Lower leg skin (tissue), 4 donors: ENCODE results near the gene MAS1L. TPM values are rescaled to one million over a fixed set of nuclear protein-coding genes. Genes with fewer than 3 reads are reported as not detected.

ENCODE experiments used
- DNase-seq, 2 donors: peaks; one replicate each; pipeline ENCODE4 v3.0.0-alpha.2; 2019; ENCODE audit warnings: low spot score in 2 of 2
- H3K4me3 ChIP-seq: fragments of 200-600 bp; sonication (generic); 2 replicates; pipeline ENCODE4 v1.5.1; 2017; ENCODE audit warnings: mild to moderate bottlenecking, low read depth; ENCODE audit not compliant: poor library complexity, severe bottlenecking
- CTCF ChIP-seq, 3 donors: fragments of 450-650 bp; IDR thresholded peaks; one replicate each; pipeline ENCODE4 v1.5.1; 2016; ENCODE audit warnings: antibody characterized with exemption in 3 of 3, mild to moderate bottlenecking in 3 of 3, moderate library complexity in 2 of 3
- POLR2A ChIP-seq, 2 donors: fragments of 450-650 bp; IDR thresholded peaks; one replicate each; pipeline ENCODE4 v1.6.1; 2016 to 2017; ENCODE audit warnings: antibody characterized with exemption in 2 of 2, mild to moderate bottlenecking in 1 of 2, moderate library complexity in 1 of 2
- WGBS, 2 donors: methylation state at CpG; one replicate each; pipeline ENCODE4 v1.1.5; 2018; 5-methylcytosine and 5-hydroxymethylcytosine counted together
- intact Hi-C: fragments of 100-400 bp; cut with DNase I; formaldehyde crosslinking; loops from one replicate; pipeline ENCODE4 v1.15.0; 2023; ENCODE audit warnings: low total_unique reads
- total RNA-seq, 4 donors: library from RNA; depleted of rRNA; stranded (reverse); fragments of >200 nt; gene quantifications; one replicate each; pipeline ENCODE4 v1.1.0, GENCODE V29; 2016

The MAS1L gene
- total RNA-seq, 4 donors from 2014 or later, result not detected

- TF ChIP-seq POLR2A (IDR thresholded peaks at IDR 0.05), result no peak
- no peak for TF ChIP-seq CTCF (IDR thresholded peaks at IDR 0.05)
- H3K4me3 ChIP-seq, result no peak overlapping the region
- DNase-seq, result no peak
- WGBS, 2 donors, result 76 to 77% methylated on average over 4 of the region's 4 CpGs
- intact Hi-C loops, result no loop called here
Measured at GRCh38 chr6:29496961-29497360, 9.2 kb upstream of the MAS1L start.

GRCh38 chr6:29495571-29495970 is 7.8 kb upstream of the MAS1L start:
- intact Hi-C loops, result no loop called here
- DNase-seq, result no peak
- WGBS, 2 donors, result 58 to 64% methylated on average over 4 of the region's 4 CpGs
- H3K4me3 ChIP-seq, result no peak overlapping the region
- TF ChIP-seq POLR2A (IDR thresholded peaks at IDR 0.05), result no peak
- no peak for TF ChIP-seq CTCF (IDR thresholded peaks at IDR 0.05)

- no peak for DNase-seq
- TF ChIP-seq CTCF (IDR thresholded peaks at IDR 0.05) (no peak), POLR2A (IDR thresholded peaks at IDR 0.05) (no peak)
- no peak overlapping the region for H3K4me3 ChIP-seq
- 68 to 77% methylated on average over 2 of the region's 2 CpGs for WGBS, 2 donors
- intact Hi-C loops, result no loop called here
Measured at GRCh38 chr6:29494131-29494530, 6.4 kb upstream of the MAS1L start.

GRCh38 chr6:29493261-29493660 is 5.5 kb upstream of the MAS1L start:
- WGBS, 2 donors, result 63 to 73% methylated on average over 2 of the region's 2 CpGs
- H3K4me3 ChIP-seq, result no peak overlapping the region
- intact Hi-C loops, result no loop called here
- no peak for DNase-seq
- TF ChIP-seq POLR2A (IDR thresholded peaks at IDR 0.05) (no peak), CTCF (IDR thresholded peaks at IDR 0.05) (no peak)

- no peak for DNase-seq
- H3K4me3 ChIP-seq, result no peak overlapping the region
- TF ChIP-seq POLR2A (IDR thresholded peaks at IDR 0.05), result no peak
- no peak for TF ChIP-seq CTCF (IDR thresholded peaks at IDR 0.05)
- intact Hi-C loops, result no loop called here
- 80% methylated on average over 4 of the region's 4 CpGs for WGBS, 2 donors
Measured at GRCh38 chr6:29491574-29491973, 3.8 kb upstream of the MAS1L start.

GRCh38 chr6:29490552-29490951 is 2.8 kb upstream of the MAS1L start:
- WGBS, 2 donors, result 69 to 89% methylated on average over 2 of the region's 2 CpGs
- TF ChIP-seq CTCF (IDR thresholded peaks at IDR 0.05), result no peak
- no peak for TF ChIP-seq POLR2A (IDR thresholded peaks at IDR 0.05)
- no peak overlapping the region for H3K4me3 ChIP-seq
- DNase-seq, result no peak
- intact Hi-C loops, result no loop called here
